SIG-M5 (cell line): ENCODE measurements around the gene HOXA7.

Experiments
- DNase-seq: peaks from one replicate; lab custom pipeline; 2025; lab: John Stamatoyannopoulos, UW

The HOXA7 gene

DNA sequence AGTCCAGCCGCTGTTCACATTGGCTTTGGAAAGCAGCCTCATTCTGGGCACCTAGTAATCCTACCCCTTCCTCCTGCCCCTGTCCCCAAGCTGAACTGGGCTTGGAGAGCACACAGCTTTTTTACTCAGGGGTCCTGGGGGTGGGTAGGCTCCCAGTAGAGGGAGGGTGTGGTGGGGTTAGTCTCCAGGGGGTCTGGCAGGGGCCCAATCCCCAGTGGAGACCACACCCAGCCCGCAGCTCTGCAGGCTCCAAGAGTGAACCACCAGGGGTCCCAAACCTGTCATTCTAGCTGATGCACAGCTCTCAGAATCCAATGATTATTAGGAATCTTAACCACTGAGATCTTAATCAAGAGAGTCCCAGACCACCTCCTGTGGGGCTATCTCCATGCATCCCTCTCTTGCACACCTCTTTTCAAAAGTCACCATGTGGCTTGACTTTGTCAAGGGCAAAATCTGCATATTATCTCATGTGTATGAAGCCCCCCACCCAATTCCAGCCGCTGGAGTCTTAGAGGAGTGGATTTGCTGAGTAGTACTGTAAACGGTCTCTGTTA, 25.9 kb upstream of the HOXA7 start:
- DNase-seq = no peak

DNA sequence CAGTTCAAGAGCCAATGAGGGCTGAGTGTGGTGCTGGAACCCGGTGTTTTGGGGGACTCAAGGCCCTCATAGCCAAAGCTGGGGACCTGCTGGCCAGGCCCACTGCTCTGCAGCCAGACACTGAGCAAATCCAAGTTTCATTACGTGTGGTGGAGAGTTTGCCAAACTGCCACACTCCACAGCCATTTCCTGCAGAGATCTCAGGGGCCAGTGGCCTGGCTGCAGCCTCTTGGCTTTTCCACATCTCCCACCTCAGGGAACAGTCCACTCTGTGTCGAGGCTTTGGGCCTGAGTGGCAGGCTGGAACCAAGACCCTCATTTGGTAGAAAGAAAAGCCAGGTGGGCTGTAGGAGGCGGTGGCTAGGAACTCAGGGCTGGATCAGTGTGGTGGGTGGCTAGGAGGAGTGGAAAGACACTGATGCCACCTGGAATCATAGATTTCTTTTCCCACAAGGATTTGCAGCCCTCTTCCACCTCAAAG, 25.4 kb upstream of the HOXA7 start:
- no peak for DNase-seq

DNA sequence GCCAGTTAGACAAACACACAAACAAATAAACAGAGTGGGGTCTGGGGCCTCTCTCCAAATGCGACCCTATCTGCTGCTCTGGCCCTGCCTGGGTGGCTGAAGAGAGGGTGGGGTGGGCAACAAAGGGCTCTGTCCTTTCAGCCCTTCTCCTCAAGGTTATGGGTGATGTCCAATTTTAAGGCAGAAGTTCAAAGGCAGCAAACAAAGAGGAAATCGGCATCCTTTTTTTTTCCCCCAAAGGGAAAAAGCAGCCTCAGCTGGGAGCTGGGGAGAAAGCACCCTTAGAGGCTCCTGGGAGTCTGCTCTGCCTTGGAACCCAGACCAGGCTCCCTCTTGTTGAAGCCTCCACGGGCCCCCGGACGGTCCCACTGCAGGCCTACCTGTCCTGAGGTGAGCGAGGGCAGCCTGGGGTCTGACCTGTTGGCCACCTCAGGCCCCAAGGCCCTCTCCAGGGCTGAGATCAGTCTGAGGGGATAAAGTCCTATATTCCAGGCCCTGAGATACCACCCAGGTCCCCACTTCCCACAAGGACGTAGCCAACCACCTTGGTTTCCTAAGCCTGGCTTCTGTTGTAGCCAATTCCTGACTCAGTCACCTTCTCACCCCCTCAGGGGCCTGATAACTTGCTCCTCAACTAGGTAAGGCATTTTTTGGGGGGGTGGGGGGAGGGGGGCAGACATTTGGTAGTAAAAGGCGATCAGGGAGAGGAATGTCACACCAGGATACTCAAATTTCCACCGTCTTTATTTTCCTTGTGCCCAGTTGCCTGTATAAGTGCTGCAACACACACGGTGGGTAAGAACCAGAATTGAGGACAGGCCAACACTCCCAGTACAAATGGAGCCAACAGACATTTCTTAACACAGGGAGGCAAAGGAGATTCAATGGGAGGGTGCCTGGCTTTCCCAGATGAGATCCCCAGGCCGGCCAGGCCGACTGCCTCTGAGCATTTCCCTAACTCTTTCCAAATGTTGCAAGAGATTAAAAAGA, 24.3 kb upstream of the HOXA7 start:
- no peak for DNase-seq

DNA sequence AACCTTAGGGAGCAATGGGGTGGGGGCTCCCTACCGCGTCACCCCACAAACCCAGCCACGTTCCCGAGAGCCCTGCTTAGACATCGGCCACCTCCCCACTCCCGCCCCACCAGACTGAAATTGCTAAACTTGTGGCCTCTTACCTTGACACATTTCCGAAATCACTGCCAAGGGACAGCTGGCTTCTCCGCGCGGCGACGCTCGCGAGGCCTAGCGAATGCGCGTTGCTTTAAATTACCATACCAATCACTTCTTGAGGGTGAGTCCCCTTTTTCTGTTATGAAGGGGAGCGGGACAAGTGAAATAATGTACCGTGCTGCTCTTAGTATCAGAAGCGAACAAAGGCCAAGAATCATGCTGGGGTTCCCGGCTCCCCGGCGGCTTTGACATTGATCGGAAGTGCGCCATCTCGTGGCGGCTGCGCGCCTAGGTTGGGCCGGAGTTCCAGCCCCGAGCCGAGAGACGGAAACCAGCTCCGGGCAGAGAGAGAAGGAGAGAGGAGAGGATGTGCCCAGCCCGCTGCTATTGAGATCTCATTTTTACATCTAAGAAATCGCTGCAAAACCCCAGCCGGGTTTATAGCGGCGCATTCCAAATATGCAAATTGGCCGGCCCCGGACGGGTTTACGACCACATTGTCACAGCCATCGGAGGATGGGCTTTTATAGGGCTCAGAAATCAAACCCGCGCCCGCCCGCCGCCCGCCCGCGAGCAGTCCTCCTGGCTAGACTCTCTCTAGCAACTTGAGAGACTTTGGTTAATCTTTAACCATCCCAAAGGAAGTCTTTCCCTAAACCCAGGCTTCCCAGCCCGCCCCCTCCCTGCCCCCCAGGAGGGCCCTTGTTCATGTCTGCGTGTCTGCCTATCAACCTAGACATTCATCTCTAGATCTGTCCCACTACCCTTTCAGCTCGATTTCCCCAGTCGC, 23.3 kb upstream of the HOXA7 start:
- DNase-seq = no peak

DNA sequence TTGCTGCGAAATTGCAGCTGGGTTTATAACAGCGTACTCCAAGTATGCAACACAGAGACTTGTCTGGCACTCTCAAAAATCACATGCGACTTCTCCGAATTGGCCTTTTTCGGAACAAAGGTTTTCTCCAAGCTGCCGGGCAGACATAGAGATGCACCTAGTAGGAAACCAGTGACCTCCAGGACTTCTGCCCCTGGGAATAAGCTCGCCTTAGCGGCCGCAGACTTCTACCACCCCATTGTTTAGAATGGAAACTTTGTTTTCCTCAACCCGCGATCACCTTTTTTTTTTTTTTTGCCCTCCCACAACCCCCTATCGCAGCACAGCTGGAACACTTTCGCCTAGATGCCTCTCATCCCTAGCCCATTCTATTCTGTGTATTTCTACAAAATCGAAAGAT, 22.6 kb upstream of the HOXA7 start:
- DNase-seq = no peak

DNA sequence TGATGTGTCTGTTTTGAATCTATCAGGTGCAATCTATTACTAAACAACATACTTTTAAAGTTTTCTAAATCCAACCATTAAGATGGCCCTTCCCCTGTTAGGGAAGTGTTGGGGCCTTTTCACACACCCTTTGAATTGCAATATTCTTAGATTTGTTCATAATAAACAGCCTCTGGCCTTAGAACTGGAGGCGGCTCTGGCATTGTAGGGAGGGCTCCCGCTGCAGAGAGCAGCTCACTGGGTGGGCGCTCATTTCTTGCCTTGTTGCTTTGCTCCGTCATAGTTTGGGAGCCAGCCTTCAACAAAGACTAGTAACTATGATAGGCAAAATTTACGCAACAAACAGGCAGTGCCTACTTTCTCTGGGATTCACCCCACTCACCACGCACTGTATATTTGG, 21.9 kb upstream of the HOXA7 start:
- DNase-seq = no peak

DNA sequence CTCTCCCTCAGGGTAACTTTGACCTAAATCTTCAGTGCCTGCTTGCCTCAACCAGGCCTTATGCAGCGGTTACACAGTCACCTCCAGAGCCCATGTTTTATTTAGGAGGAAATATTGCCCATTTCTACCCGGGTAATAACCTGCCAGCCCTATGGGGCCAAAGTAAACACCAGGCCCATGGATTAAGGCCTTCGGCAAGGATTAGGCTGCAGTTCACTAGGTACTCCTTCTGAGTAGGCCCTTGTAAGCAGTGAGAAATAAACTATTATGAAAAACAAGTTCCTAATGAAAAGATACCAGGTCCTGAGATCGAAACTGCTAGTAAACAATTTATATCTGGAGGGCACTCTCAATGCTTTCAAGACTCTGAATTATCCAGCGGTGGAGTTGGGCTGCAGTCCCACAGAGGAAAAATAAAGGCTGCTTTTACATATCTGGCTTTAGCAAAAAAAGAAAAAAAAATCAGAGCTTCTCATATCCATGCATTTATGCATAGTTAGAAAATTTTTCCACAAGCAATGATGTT, 21.4 kb upstream of the HOXA7 start:
- DNase-seq = no peak

DNA sequence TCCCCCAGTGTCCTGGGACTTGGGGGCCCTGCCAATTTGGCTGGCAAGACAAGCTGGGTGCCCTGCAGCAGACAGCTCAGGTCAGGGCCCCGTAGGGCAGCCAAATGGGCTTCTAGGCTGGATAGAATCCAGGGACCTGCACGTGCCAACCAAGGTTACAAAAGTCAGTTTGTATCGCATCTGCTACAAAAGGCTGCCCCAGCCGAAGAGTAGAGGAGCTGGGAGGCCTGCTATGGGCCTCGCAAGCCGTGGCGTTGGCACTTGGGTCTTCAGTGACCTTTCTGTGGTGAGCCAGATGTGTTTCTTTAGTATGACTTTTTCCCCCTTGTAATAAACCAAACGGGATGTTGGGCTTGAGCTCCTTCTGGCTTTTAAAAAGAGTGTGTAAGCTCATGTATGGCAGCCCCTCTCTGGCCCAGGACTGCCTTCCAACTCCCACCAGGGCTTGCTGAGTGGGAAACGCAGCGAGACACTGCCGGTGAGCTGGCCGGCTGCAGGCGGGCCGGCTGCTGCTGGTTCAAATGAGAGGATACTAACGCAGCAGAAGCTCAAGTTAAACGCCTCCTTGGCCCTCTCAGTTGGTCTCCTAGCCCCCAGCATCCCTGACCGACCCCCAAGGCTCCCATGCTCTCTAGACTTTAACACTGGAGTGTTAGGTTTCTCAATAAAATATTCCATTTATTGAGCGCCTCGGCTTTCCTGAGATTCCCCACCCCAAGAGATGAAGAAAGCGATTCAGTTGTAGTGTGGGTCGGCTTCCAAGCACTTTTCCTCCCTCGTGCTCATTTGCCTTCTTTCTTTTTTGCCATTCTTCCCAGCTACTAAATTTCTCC, 20.7 kb upstream of the HOXA7 start:
- no peak for DNase-seq

DNA sequence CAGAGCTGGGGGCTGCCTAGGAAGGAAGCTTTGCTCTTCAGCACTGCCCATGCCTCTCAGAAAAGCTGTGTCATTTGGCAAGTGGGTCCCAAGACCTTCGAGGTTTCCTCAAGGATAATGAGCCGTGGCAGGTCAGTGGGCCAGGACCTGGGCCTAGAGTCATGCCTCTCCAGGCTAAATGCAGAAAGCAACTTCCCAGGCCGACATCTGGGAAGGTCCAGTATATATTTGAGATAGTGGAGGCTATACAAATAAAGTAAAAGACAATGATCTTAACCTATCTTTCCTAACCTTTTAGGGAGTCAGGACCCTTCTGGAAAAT, 20.0 kb upstream of the HOXA7 start:
- no peak for DNase-seq

DNA sequence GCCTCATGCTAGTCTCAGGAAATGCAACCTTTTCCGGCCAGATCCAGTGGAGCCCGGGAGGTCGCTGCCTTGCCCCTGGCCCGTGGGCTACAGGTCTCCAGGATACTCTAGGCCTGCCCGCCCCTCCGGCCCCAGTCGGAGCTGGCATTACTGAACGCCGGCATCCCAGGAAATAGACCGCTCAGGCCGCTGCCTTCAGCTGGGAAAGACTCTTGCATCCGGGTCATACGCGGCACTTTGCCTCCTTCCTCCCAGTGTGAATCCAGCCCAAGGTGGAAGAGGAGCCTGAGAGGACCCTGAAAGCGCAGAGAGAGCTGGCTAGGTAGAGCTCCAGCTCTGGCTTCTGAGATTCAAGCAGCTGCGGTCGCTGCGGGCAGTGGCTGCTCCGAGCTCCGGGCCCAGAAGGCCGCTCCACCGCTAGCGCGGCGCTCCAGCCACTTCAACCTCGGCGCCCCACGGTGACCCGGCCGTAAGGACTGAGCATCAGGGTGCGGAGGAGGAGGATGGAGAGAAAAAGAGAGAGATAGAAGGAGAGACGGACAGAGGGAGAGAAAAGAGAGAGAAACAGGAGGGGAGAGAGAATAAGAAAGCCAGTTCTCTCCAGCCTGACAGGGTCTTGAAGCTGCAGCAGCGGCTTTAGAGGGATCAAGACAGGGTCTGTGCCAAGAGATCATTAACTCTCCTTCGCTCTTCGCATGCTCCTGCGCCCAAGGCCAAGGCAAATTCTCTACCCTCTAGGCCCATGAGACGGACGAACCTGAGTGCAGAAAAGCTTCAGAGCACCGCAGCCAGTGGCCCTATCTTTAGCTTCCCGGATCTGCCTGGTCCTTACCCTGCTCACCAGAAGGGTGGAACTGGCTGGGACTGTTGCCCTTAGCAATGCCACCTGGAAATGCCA, 19.4 kb upstream of the HOXA7 start:
- no peak for DNase-seq

DNA sequence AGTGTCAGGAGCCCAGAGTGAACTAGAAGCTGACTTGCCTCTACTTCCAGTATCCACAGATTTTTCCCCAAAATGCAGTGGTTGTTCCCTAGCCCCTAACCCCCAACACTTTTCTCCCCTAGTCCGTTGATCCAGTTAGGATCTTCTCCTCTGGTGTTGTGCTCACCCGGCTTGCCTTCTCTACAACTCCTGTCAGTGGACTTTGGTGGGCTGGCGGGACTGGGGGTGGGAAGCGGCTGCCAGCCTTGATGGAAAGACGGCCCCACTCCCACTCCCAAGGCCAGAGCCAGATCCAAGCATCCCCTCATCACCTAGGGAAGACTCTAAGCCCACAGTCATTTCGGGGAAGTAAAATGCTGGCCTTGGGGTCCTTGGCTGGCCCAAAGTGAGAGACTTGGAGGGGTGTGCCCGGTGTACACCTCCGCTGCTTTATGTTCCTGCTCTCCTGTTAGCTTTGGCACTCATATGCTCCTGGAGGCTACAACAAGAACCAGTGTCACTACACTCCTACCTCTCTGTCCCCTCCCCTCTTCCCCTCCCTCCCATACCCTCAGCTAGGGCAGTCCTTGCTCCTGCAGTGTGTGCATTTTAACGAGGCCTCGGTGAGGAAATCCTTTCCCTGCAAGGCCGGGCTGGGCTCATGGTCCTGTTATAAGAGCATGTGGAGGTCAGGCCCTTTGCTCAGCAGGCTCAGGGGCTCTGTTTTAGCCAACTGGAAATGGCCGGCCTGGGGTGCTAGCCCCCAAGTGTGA, 18.6 kb upstream of the HOXA7 start:
- DNase-seq = no peak

DNA sequence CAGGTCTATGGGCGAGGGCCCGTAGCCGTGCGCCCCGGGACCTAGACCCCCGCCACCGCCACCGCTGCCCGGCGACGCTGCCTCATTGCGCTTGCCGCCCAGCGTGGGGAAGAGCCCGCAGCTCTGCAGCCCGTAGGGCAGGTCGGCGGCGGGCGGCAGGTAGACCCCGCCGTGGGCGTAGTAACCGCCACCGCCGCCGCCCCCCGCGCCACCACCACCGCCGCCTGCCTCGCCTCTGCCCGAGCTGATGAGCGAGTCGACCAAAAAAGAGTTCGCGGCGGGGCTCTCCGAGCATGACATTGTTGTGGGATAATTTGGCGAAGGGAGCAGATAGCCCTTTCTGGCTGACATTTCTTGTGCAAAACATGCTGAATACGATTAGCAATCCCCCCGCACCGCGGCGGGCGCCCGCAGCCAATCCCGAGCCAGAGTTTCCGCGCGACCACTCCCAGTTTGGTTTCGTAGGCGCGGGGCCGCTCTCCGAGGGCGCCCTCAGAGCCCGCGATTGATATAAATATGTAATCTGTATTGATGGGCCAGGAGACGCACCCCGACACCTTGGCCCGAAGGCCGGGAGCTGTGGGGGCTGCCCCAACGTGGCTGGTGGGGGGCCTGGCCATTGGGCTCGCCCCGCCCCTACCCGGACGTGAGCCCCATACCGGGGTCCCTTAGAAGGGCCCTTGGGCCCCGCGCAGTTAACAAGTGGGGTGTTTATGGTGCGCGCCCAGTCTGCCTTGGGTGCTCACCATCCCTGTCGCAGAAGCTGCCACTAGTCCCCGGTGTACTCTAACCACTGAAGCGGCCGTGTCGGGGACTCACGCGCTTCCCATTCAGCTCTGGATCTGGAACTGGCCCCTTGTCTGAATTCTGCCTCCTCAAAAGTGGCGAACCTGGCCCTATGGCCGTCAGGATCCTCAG, 17.7 kb upstream of the HOXA7 start, which contains the start of gene HOXA10:
Gene HOXA10, minus strand, starts transcription at position 365 of the 918 bp plus-strand sequence. Its CDS starts 14 bp downstream, at position 351.
- no peak for DNase-seq

DNA sequence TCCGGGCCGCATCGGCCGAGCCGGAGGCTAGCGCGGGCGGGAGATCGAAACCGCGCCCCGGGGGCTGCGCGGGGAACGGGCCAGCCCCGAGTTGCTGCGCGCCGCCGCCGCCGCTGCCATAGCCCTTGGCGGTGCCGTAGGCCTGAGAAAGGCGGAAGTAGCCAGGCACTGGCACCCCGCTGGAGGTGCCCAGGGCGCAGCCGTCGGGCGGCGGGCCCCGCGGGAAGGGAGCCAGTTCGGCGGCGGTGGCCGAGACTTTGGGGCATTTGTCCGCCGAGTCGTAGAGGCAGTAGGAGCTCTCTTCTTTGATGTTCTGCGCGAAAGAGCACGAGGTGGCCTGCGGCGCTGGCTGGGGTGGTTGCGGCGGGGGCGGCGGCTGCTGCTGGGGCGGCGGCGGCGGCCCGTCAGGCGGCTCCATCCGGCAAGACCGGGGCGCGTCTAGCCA, 17.1 kb upstream of the HOXA7 start:
- no peak for DNase-seq

DNA sequence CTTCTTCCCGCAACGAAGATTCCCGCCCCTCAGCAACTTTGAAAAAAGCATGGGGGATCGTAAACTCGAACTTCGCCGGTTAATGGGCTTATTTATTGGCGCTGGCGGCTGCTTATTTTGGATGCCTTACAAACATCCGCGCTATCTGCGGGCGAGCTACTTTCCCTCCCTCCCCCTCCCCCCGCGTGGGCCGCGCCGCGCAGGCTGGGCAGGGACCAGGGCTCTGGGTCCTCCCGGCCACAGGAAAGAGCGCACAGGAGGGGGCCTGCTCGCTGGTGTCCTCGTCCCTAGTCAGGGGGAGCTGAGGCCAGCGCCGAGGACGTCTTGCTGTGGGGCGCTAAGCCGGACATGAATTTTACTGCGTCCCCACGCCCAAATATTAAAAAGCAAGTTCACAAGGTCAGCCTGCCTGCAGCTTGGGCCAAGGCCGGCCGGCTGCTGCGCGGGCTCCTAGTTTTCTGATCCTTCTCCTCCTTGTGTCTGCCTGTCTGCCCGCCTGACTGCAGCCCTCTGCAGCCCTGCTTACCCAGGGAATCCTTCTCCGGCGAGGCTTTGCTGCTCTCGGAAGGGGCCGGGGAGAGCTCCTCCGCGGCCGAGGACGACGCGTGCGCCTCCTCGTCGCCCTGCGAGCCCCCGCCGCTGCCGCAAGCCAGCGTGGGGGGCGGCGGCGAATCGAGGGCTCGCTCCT, 16.5 kb upstream of the HOXA7 start:
- no peak for DNase-seq

DNA sequence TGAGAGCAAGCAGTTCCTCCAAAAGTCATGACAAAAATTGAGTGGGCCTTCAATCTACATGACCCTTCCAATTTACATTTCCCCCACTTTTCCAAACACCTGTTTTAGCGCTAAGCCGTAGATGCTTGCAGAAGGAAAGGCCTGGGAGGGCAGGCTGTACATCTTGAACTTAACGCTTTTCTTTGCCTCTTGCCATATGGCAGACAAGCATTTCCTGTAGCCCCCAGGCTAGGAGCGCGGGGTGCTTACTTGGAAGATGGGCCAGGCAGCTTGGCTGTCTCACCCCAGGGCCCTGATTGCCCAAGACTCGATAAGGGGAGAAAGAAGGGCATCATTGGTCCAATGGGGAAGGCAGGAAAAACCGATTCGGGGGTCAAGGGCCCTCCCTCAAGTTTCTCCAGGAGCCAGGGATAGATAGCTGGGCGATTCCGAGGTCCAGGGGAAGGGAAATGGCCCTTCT, 15.9 kb upstream of the HOXA7 start:
- no peak for DNase-seq

DNA sequence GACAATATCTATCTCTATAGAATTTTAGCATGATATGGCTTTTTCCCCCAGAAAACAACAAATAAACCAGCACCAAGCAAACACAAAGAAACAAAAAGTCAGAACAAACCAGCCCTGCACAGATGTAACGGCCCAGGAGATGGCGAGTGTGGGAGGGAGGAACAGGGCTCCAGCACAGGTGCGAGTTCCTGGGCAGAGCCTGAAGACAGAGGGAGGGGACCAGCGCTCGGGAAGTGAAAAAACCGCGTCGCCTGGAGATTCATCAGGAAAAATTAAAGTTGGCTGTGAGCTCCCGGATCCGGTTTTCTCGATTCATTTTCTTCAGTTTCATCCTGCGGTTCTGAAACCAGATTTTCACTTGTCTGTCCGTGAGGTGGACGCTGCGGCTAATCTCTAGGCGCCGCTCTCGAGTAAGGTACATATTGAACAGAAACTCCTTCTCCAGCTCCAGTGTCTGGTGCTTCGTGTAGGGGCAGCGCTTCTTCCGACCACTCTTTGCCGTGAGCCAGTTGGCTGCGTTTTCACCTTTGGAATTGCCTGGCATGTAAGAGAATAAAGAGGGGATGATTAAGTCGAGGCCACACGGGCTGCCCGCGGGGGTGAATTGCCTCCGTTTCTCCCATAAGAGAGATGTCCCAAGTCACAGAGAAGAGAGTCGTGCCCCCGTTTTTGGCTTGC, 15.3 kb upstream of the HOXA7 start:
- DNase-seq = no peak

DNA sequence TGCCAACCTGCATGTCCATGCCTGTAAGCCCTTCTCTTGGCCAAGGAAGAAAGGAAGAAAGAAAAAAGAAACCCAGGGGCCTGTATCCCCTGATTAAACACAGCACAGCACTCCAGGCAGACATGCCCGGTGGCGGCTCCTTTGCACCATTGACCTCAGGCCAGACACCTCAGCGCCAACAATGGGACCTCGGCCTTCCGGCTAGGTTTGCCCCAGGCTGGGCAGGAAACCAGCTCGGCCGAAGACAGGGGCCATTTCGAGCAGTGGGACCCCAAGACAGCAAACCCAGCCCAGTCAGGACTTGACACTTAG, 14.8 kb upstream of the HOXA7 start:
- DNase-seq = no peak
